Measurements from ENCODE around the gene PTPRN2. TPM values are rescaled to one million over a fixed set of nuclear protein-coding genes. Genes with fewer than 3 reads are reported as not detected.
"Not testable (repeated sequence)": the region's sequence is repeated elsewhere in the genome, so short reads cannot be mapped to it uniquely, and the experiment has no call there.

PTPRN2 gene
- total and polyA plus RNA-seq, 7 donors: 3.2 to 7.1 (median 5.5) TPM

GRCh38 chr7:158516524-158516923, 71.1 kb downstream of the PTPRN2 start:
- TF ChIP-seq POLR2AphosphoS5 (IDR thresholded peaks at IDR 0.05) (no peak), POLR2A (IDR thresholded peaks at IDR 0.05) (no peak), CTCF (IDR thresholded peaks at IDR 0.05) (no peak), EP300 (IDR thresholded peaks at IDR 0.05) (no peak)
- H3K9me3 ChIP-seq: peaks cover 0 to 9% (median 6%) of the 10 kb centered on the region in 4 donors
- WGBS, 2 donors: 89 to 96% methylated on average over 2 of the region's 2 CpGs
- H3K36me3 ChIP-seq: no peaks in the 10 kb centered on the region
- intact Hi-C loops (cut with DNase I): no loop called here
- no peaks in the 10 kb centered on the region for H3K4me1 ChIP-seq
- DNase-seq: no peak
- H3K4me3 ChIP-seq: no peak overlapping the region
- no peaks in the 10 kb centered on the region for H3K27me3 ChIP-seq
- no peak overlapping the region for H3K27ac ChIP-seq

- intact Hi-C loops (cut with DNase I): no loop called here
- H3K4me3 ChIP-seq: no peak overlapping the region
- no peaks in the 10 kb centered on the region for H3K27me3 ChIP-seq
- 88 to 95% methylated on average over 6 of the region's 6 CpGs for WGBS, 2 donors
- no peak for DNase-seq
- TF ChIP-seq POLR2A (IDR thresholded peaks at IDR 0.05) (no peak), POLR2AphosphoS5 (IDR thresholded peaks at IDR 0.05) (no peak), EP300 (IDR thresholded peaks at IDR 0.05) (no peak), CTCF (IDR thresholded peaks at IDR 0.05) (no peak)
- no peak overlapping the region for H3K27ac ChIP-seq
- H3K36me3 ChIP-seq: no peaks in the 10 kb centered on the region
- no peaks in the 10 kb centered on the region for H3K4me1 ChIP-seq
- H3K9me3 ChIP-seq: peaks cover 0 to 16% (median 8%) of the 10 kb centered on the region in 4 donors
These were observed 74.8 kb downstream of the PTPRN2 start for GRCh38 chr7:158512869-158513268.

- H3K27ac ChIP-seq: no peak overlapping the region
- H3K27me3 ChIP-seq: no peaks in the 10 kb centered on the region
- no peaks in the 10 kb centered on the region for H3K4me1 ChIP-seq
- no peaks in the 10 kb centered on the region for H3K36me3 ChIP-seq
- peaks cover 0 to 16% (median 8%) of the 10 kb centered on the region in 4 donors for H3K9me3 ChIP-seq
- TF ChIP-seq POLR2A (IDR thresholded peaks at IDR 0.05): no peak
- no peak for TF ChIP-seq EP300 (IDR thresholded peaks at IDR 0.05)
- no peak for TF ChIP-seq CTCF (IDR thresholded peaks at IDR 0.05)
- no peak for TF ChIP-seq POLR2AphosphoS5 (IDR thresholded peaks at IDR 0.05)
- 81 to 86% methylated on average over 6 of the region's 6 CpGs for WGBS, 2 donors
- intact Hi-C loops (cut with DNase I): no loop called here
- no peak for DNase-seq
- H3K4me3 ChIP-seq: no peak overlapping the region
These were observed 75.6 kb downstream of the PTPRN2 start for GRCh38 chr7:158512042-158512441.

GRCh38 chr7:158508802-158509385, 78.7 kb downstream of the PTPRN2 start:
- TF ChIP-seq POLR2AphosphoS5 (IDR thresholded peaks at IDR 0.05) (no peak), POLR2A (IDR thresholded peaks at IDR 0.05) (no peak), EP300 (IDR thresholded peaks at IDR 0.05) (no peak), CTCF (IDR thresholded peaks at IDR 0.05) (no peak)
- Histone ChIP-seq H3K27ac (no peak overlapping the region), H3K4me3 (no peak overlapping the region), H3K36me3 (no peaks in the 10 kb centered on the region), H3K27me3 (peaks cover 0 to 3% (median 0%) of the 10 kb centered on the region in 3 donors), H3K9me3 (peaks cover 0 to 17% (median 12%) of the 10 kb centered on the region in 4 donors), H3K4me1 (no peaks in the 10 kb centered on the region)
- no peak for DNase-seq
- WGBS, 2 donors: 55 to 80% methylated on average over 26 to 27 of the region's 27 CpGs
- intact Hi-C loops (cut with DNase I): no loop called here

GRCh38 chr7:158508321-158508720, 79.3 kb downstream of the PTPRN2 start:
- H3K36me3 ChIP-seq; DNase-seq; H3K27me3 ChIP-seq; intact Hi-C loops (cut with DNase I); H3K4me3 ChIP-seq; H3K4me1 ChIP-seq; H3K27ac ChIP-seq: not testable (repeated sequence)
- peaks cover 0 to 17% (median 12%) of the 10 kb centered on the region in 4 donors for H3K9me3 ChIP-seq
- 20 to 81% methylated on average over 12 to 14 of the region's 16 CpGs for WGBS, 2 donors

Data from sigmoid colon (tissue), 7 donors.